H9 (cell line): ENCODE measurements around the gene SLIT1. TPM values are rescaled to one million over a fixed set of nuclear protein-coding genes. Genes with fewer than 3 reads are reported as not detected.

Experiments
- DNase-seq: peaks from one replicate; pipeline ENCODE4 v3.0.0-alpha.2; 2017
- H2AFZ ChIP-seq: one replicate; pipeline ENCODE4 v1.6.1; 2013; ENCODE audit warnings: mild to moderate bottlenecking, low read length, control low read depth, moderate library complexity
- H2AK5ac ChIP-seq: 2 replicates; pipeline ENCODE4 v1.6.1; 2013; ENCODE audit warnings: low read length, control low read depth, mixed read lengths; ENCODE audit not compliant: insufficient read length
- H2BK120ac ChIP-seq: one replicate; pipeline ENCODE4 v1.6.1; 2013; ENCODE audit warnings: low read depth, mild to moderate bottlenecking, low read length, control low read depth, inconsistent platforms; ENCODE audit not compliant: poor library complexity, severe bottlenecking
- H2BK12ac ChIP-seq: 2 replicates; pipeline ENCODE4 v1.6.1; 2013; ENCODE audit warnings: low read length, control low read depth, mixed read lengths, low read depth; ENCODE audit not compliant: insufficient read length
- H2BK15ac ChIP-seq: 2 replicates; pipeline ENCODE4 v1.6.1; 2013; ENCODE audit warnings: low read depth, low read length, control low read depth
- H2BK20ac ChIP-seq: one replicate; pipeline ENCODE4 v1.6.1; 2013; ENCODE audit warnings: low read depth, mild to moderate bottlenecking, low read length, control low read depth, inconsistent platforms; ENCODE audit not compliant: poor library complexity, severe bottlenecking
- H2BK5ac ChIP-seq: 2 replicates; pipeline ENCODE4 v1.6.1; 2013; ENCODE audit warnings: low read length, control low read depth, mixed read lengths; ENCODE audit not compliant: insufficient read length
- H3K14ac ChIP-seq: 2 replicates; pipeline ENCODE4 v1.6.1; 2013; ENCODE audit warnings: low read length, control low read depth; ENCODE audit not compliant: insufficient read depth
- H3K18ac ChIP-seq: 2 replicates; pipeline ENCODE4 v1.6.1; 2013; ENCODE audit warnings: low read depth, mild to moderate bottlenecking, mixed read lengths, low read length, control low read depth; ENCODE audit not compliant: insufficient read length
- H3K23ac ChIP-seq: 2 replicates; pipeline ENCODE4 v1.6.1; 2013; ENCODE audit warnings: low read length, control low read depth, mixed read lengths, low read depth; ENCODE audit not compliant: insufficient read length
- H3K23me2 ChIP-seq: 2 replicates; pipeline ENCODE4 v1.6.1; 2013; ENCODE audit warnings: low read depth, mild to moderate bottlenecking, mixed read lengths, low read length, control low read depth; ENCODE audit not compliant: insufficient read length, poor library complexity, severe bottlenecking
- H3K27ac ChIP-seq: 2 replicates; pipeline ENCODE4 v1.5.1; 2013; ENCODE audit warnings: low read length, control low read depth, mixed read lengths, low read depth; ENCODE audit not compliant: insufficient read length
- H3K27me3 ChIP-seq: 2 replicates; pipeline ENCODE4 v1.6.1; 2013; ENCODE audit warnings: low read length, control low read depth, inconsistent platforms; ENCODE audit not compliant: insufficient read depth
- H3K4ac ChIP-seq: 2 replicates; pipeline ENCODE4 v1.6.1; 2013; ENCODE audit warnings: low read depth, mild to moderate bottlenecking, control low read depth, inconsistent platforms, low read length, moderate library complexity
- H3K4me1 ChIP-seq: 2 replicates; pipeline ENCODE4 v1.6.1; 2013; ENCODE audit warnings: low read length, control low read depth, inconsistent platforms; ENCODE audit not compliant: insufficient read depth
- H3K4me2 ChIP-seq: 2 replicates; pipeline ENCODE4 v1.6.1; 2013; ENCODE audit warnings: low read length, control low read depth, mixed read lengths; ENCODE audit not compliant: insufficient read length, insufficient read depth
- H3K56ac ChIP-seq: 2 replicates; pipeline ENCODE4 v1.6.1; 2013; ENCODE audit warnings: low read depth, mild to moderate bottlenecking, mixed read lengths, low read length, control low read depth; ENCODE audit not compliant: insufficient read length
- H3K79me1 ChIP-seq: 2 replicates; pipeline ENCODE4 v1.6.1; 2013; ENCODE audit warnings: low read depth, mild to moderate bottlenecking, moderate library complexity, low read length, control low read depth, inconsistent platforms; ENCODE audit not compliant: insufficient read depth, poor library complexity, severe bottlenecking
- H3K79me2 ChIP-seq: 2 replicates; pipeline ENCODE4 v1.6.1; 2013; ENCODE audit warnings: low read length, control low read depth, inconsistent platforms; ENCODE audit not compliant: insufficient read depth
- H3K9ac ChIP-seq: 2 replicates; pipeline ENCODE4 v1.6.1; 2013; ENCODE audit warnings: low read length, control low read depth, mixed read lengths; ENCODE audit not compliant: insufficient read length; ENCODE audit errors: extremely low read depth
- H3K9me3 ChIP-seq: one replicate; pipeline ENCODE4 v1.6.1; 2013; ENCODE audit warnings: low read depth, low read length, inconsistent platforms; ENCODE audit not compliant: control insufficient read depth
- H3T11ph ChIP-seq: one replicate; pipeline ENCODE4 v1.6.1; 2013; ENCODE audit warnings: mild to moderate bottlenecking, low read length, control low read depth, inconsistent platforms
- H4K20me1 ChIP-seq: one replicate; pipeline ENCODE4 v1.6.1; 2013; ENCODE audit not compliant: control insufficient read depth, insufficient read length, insufficient read depth
- H4K5ac ChIP-seq: 2 replicates; pipeline ENCODE4 v1.6.1; 2013; ENCODE audit warnings: low read depth, mild to moderate bottlenecking, mixed read lengths, low read length, control low read depth; ENCODE audit not compliant: insufficient read length
- H4K8ac ChIP-seq: replicated peaks from 2 replicates; pipeline ENCODE4 v1.6.1; 2013; ENCODE audit warnings: low read length, control low read depth, mixed read lengths, low read depth; ENCODE audit not compliant: insufficient read length
- H4K91ac ChIP-seq: 2 replicates; pipeline ENCODE4 v1.6.1; 2013; ENCODE audit warnings: low read depth, mild to moderate bottlenecking, moderate library complexity, mixed read lengths, low read length, control low read depth; ENCODE audit not compliant: insufficient read length
- H3K27ac Mint-ChIP-seq, 3 experiments: 2 replicates in 2 of 3; 3 replicates in 1 of 3; pipeline ENCODE4 v1.8.0; 2020 to 2021; ENCODE audit warnings: mixed read lengths in 3 of 3, mild to moderate bottlenecking in 1 of 3, moderate library complexity in 1 of 3
- H3K27me3 Mint-ChIP-seq: 2 replicates; pipeline ENCODE4 v1.8.0; 2021; ENCODE audit warnings: low read depth, mild to moderate bottlenecking, moderate library complexity, mixed read lengths
- H3K36me3 Mint-ChIP-seq, 3 experiments: 2 replicates in 2 of 3; 3 replicates in 1 of 3; pipeline ENCODE4 v1.8.0; 2020 to 2021; ENCODE audit warnings: low read depth in 3 of 3, mixed read lengths in 3 of 3; ENCODE audit not compliant: insufficient read depth in 1 of 3
- H3K4me1 Mint-ChIP-seq, 2 experiments: 2 replicates each; pipeline ENCODE4 v1.8.0; 2020; ENCODE audit warnings: mixed read lengths in 2 of 2
- H3K4me3 Mint-ChIP-seq, 2 experiments: 2 replicates in 1 of 2; 3 replicates in 1 of 2; pipeline ENCODE4 v1.8.0; 2020 to 2021; ENCODE audit warnings: mild to moderate bottlenecking in 2 of 2, mixed read lengths in 2 of 2, moderate library complexity in 1 of 2
- H3K9me3 Mint-ChIP-seq, 2 experiments: 2 replicates in 1 of 2; 3 replicates in 1 of 2; pipeline ENCODE4 v1.8.0; 2020; ENCODE audit warnings: mild to moderate bottlenecking in 2 of 2, mixed read lengths in 2 of 2, moderate library complexity in 1 of 2
- CTCF ChIP-seq: fragments of 200-600 bp; sonication (generic); conservative IDR thresholded peaks from 3 replicates; pipeline ENCODE4 v1.8.0; 2021; ENCODE audit warnings: antibody characterized with exemption, mild to moderate bottlenecking
- WGBS: extraction: QIAGEN DNeasy Blood & Tissue Kit; methylation state at CpG from one replicate; pipeline ENCODE4 v1.1.7; 2013; ENCODE audit warnings: missing lambda C conversion rate, low lambda C conversion rate, mixed read lengths; ENCODE audit not compliant: insufficient read length; ENCODE audit errors: extremely low coverage; 5-methylcytosine and 5-hydroxymethylcytosine counted together
- total RNA-seq: library from RNA; stranded (reverse); gene quantifications from 2 replicates; pipeline ENCODE4 v1.2.1, GENCODE V29; 2021

Gene SLIT1
- total RNA-seq, 1 experiment from 2014 or later: 0.57 TPM

DNA sequence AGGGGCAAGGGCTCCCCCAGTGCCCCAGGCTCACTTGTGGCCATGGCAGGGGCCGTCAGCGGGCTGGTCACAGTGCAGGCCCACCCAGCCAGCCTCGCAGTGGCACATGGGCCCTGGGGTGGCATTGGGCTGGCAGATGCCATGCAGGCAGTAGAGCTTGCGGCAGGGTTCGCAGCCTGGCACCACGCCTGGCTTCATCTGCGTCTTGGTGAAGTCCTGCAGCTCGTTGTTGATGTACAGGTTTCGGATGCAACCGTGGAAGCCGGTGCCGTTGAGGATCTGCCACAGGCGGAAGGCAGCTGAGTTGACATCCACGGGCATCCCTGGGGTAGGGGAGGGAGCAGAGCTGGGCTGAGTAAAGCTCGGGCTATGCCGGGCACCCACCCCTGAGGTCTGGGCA lies 183.1 kb downstream of the SLIT1 start:
- no peak overlapping the region for H2BK20ac ChIP-seq
- Mint-ChIP-seq H3K27ac (no peak overlapping the region), H3K9me3 (peaks cover 10 to 12% of the 10 kb centered on the region in 2 experiments), H3K4me1 (peaks cover 6 to 7% of the 10 kb centered on the region in 2 experiments), H3K4me3 (no peak overlapping the region), H3K36me3 (peaks cover 2 to 14% (median 9%) of the 10 kb centered on the region in 3 experiments; a peak in 6 of 7 replicates), H3K27me3 (no peaks in the 10 kb centered on the region)
- no peak overlapping the region for H2BK12ac ChIP-seq
- no peak overlapping the region for H2AFZ ChIP-seq
- no peaks in the 10 kb centered on the region for H4K20me1 ChIP-seq
- no peak overlapping the region for H3K4ac ChIP-seq
- H3K18ac ChIP-seq: no peak overlapping the region
- H4K8ac ChIP-seq: no peak overlapping the region
- no peaks in the 10 kb centered on the region for H3K79me1 ChIP-seq
- H3K27me3 ChIP-seq: no peaks in the 10 kb centered on the region
- DNase-seq: no peak
- H2BK120ac ChIP-seq: no peak overlapping the region
- no peak overlapping the region for H4K91ac ChIP-seq
- no peak overlapping the region; the same call in 1 of the 2 replicates for H3K14ac ChIP-seq
- no peak overlapping the region for H2BK15ac ChIP-seq
- H3K27ac ChIP-seq: no peak overlapping the region
- H2AK5ac ChIP-seq: no peak overlapping the region
- H3K9ac ChIP-seq: no peak overlapping the region
- H4K5ac ChIP-seq: no peak overlapping the region
- no peak overlapping the region for H2BK5ac ChIP-seq
- H3K23me2 ChIP-seq: no peaks in the 10 kb centered on the region
- no peak overlapping the region for H3T11ph ChIP-seq
- WGBS: no CpG with 5 or more reads among the region's 16 CpGs
- no peak overlapping the region for H3K4me2 ChIP-seq
- H3K9me3 ChIP-seq: no peaks in the 10 kb centered on the region
- no peak overlapping the region for H3K56ac ChIP-seq
- H3K23ac ChIP-seq: no peak overlapping the region
- H3K79me2 ChIP-seq: no peaks in the 10 kb centered on the region
- TF ChIP-seq CTCF: no peak
- no peaks in the 10 kb centered on the region for H3K4me1 ChIP-seq
